NCI-H774 (cell line): ENCODE data around the gene SORD.

ENCODE experiments used
- DNase-seq: peaks from one replicate; lab custom pipeline; 2025; lab: John Stamatoyannopoulos, UW

SORD gene

GRCh38 chr15:45116482-45117307 lies 93.7 kb downstream of the SORD start:
- DNase-seq = no peak

- DNase-seq = no peak
Observed at GRCh38 chr15:45117308-45118130, 94.5 kb downstream of the SORD start.

DNA sequence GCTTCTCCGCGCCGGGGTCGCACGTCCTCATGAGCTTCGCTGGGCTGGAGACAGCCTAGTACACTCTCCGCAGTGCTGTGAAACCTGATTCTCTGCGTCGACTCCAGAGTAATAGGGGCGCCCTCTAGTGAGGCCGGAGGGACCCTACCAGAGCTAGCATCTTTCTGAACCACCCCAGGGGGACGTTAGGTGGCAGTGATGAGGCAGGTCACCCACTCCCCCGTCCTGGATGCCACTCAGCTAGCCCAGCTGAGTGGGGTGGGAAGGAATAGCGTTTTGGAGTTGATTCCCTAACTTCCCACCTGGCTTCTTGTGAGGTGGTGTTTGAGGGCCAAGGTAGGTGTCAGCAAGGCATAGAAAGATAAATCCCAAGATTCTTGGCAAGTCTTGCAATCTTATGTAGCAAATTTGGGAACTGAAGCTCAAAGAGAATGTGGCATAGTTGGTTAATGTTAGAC lies 95.2 kb downstream of the SORD start:
- DNase-seq = peak; percentile 80

DNA sequence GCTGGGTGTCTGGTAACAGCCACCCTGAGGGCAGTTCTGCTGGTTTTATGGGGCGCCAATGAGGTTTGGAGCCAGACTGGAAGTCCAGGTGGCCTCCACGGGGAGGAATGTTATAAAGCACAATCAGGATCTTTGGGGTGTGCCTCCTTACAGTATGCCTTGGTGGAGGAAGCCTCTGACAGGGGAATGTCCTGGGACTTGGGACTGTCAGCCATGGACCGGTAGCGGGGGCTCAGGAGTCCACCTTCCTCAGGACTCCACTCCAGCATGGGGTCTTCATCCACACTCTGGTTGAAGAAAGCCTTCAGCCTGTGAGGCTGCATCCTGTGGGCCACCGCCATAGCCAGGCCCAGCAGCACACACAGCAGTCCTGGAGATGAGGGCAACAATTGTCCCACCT lies 96.0 kb downstream of the SORD start:
- no peak for DNase-seq

- no peak for DNase-seq
Observed at GRCh38 chr15:45120081-45120972, 97.3 kb downstream of the SORD start.

DNA sequence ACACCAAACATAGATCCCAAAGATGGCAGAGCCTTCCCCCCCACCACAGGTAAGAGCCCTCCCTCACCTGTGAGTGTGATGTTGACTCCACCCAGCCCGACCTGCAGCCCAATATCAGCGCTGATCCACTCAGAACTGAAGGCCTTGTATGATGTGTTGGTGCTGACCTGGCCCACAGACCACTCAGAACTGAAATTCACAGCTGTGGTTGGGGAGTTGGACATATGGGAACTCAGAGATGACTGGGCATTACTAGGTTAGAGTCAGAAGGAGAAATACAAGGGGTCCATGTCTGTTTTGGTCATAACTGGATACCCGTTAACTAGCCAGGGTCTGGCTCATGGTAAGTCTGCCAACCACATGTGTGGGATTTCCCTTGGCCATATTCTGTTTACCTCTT lies 98.0 kb downstream of the SORD start:
- no peak for DNase-seq

DNA sequence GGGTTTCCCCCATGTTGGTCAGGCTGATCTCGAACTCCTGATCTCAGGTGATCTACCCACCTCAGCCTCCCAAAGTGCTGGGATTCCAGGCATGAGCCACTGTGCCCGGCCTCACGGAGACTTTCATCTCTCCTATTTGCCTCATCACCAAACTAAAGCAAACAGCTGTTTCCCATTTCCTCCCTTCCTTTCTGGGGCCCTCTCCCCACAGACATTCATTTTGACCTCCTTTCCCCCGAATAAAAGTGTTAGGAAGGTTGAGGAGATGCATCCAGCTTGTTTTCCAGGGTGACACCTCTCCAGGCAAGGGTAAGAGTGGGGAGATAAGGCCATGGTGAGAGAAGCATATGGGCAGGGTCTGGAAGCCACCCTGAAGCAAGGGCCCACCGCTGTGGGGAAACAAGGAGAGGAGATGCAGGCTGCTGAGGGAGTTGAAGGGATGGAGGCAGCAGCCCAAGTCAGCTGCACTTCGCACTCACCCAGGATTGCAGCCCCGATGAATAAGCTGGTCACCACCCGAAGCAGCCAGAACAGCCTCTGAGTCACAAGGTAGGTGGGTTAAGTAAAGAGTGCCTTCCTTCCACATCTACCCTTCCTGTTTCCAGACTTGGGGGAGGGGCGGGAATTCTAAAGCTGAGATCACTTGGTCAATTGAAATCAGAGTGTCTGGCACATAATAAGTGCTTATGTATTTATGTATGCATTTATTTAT lies 98.9 kb downstream of the SORD start:
- DNase-seq = no peak

- no peak for DNase-seq
Observed at GRCh38 chr15:45122719-45123118, 99.7 kb downstream of the SORD start.

DNA sequence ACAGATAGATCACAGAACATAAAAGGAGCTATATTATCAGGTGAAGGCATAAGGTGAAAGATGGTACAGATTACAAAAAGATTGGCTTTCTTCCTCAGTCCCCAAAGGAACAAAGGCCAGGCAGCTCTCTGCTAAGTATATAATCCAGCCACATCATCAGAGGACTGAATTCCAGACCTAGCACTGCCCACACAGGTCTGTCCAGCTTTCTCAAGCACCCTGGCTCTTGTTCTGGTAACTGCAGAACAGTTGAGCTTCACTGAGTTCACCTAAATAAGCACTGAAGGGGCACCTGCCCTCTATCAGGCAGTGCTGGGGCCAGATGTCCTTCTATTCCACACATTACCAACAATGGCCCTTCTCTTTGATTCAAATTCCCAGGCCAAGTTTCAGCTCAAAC lies 100.4 kb downstream of the SORD start:
- DNase-seq = no peak

GRCh38 chr15:45126535-45127158 lies 103.7 kb downstream of the SORD start:
- DNase-seq = no peak
